ENCODE measurements around the gene ALK. TPM values are rescaled to one million over a fixed set of nuclear protein-coding genes. Genes with fewer than 3 reads are reported as not detected.

Gene ALK
- total RNA-seq, 2 donors from 2014 or later: 0.37 TPM; not detected in 1

GRCh38 chr2:29160184-29160583, 761.2 kb downstream of the ALK start:
- no peak for DNase-seq (ENCODE audit: low spot score)
- intact Hi-C loops (cut with DNase I): no loop called here

GRCh38 chr2:29159125-29159524, 762.3 kb downstream of the ALK start:
- intact Hi-C loops (cut with DNase I): no loop called here
- DNase-seq (ENCODE audit: low spot score): no peak

- no peak for DNase-seq (ENCODE audit: low spot score)
- intact Hi-C loops (cut with DNase I): no loop called here
These were observed 764.3 kb downstream of the ALK start for GRCh38 chr2:29157131-29157530.

GRCh38 chr2:29155578-29155977, 765.8 kb downstream of the ALK start:
- intact Hi-C loops (cut with DNase I): no loop called here
- no peak for DNase-seq (ENCODE audit: low spot score)

- DNase-seq (ENCODE audit: low spot score): no peak
- intact Hi-C loops (cut with DNase I): no loop called here
These were observed 766.8 kb downstream of the ALK start for GRCh38 chr2:29154610-29155009.

GRCh38 chr2:29147963-29148362, 773.4 kb downstream of the ALK start:
- intact Hi-C loops (cut with DNase I): no loop called here

GRCh38 chr2:29146197-29146596, 775.2 kb downstream of the ALK start:
- intact Hi-C loops (cut with DNase I): no loop called here
- no peak for DNase-seq (ENCODE audit: low spot score)

More at GRCh38 chr2:29147963-29148362, 773.4 kb downstream of the ALK start:
- no peak for DNase-seq (ENCODE audit: low spot score)

GRCh38 chr2:29143657-29144056, 777.7 kb downstream of the ALK start:
- intact Hi-C loops (cut with DNase I): no loop called here
- no peak for DNase-seq (ENCODE audit: low spot score)

Other genes starting within 250 kb of the ALK start
- 10 to 100 TPM; 88.3 to 95.7 TPM for gene YPEL5, start 225.4 kb upstream of the ALK start, total RNA-seq